NCI-H2171 (cell line): ENCODE results near the gene TNPO1.
"Not testable (repeated sequence)": the region's sequence is repeated elsewhere in the genome, so short reads cannot be mapped to it uniquely, and the experiment has no call there.

Experiments used
- DNase-seq: peaks from one replicate; lab custom pipeline; 2025; lab: John Stamatoyannopoulos, UW

The TNPO1 gene

GRCh38 chr5:72934953-72935725 lies 118.7 kb downstream of the TNPO1 start:
- DNase-seq: not testable (repeated sequence)

GRCh38 chr5:72936893-72937292 lies 120.4 kb downstream of the TNPO1 start:
- DNase-seq: no peak

GRCh38 chr5:72937517-72938061 lies 121.1 kb downstream of the TNPO1 start:
- no peak for DNase-seq

GRCh38 chr5:72938206-72938605 lies 121.7 kb downstream of the TNPO1 start:
- DNase-seq: no peak

GRCh38 chr5:72940082-72940481 lies 123.6 kb downstream of the TNPO1 start:
- DNase-seq: no peak

GRCh38 chr5:72943307-72943706 lies 126.8 kb downstream of the TNPO1 start:
- DNase-seq: no peak

GRCh38 chr5:72947498-72947897 lies 131.0 kb downstream of the TNPO1 start:
- no peak for DNase-seq

- no peak for DNase-seq
Measured at GRCh38 chr5:72949481-72949880, 133.0 kb downstream of the TNPO1 start.

GRCh38 chr5:72951671-72952468 lies 135.4 kb downstream of the TNPO1 start:
- no peak for DNase-seq

GRCh38 chr5:72954389-72954788 lies 137.9 kb downstream of the TNPO1 start:
- no peak for DNase-seq

GRCh38 chr5:72955143-72955767 lies 138.8 kb downstream of the TNPO1 start:
- DNase-seq: no peak

GRCh38 chr5:72955768-72956323 lies 139.4 kb downstream of the TNPO1 start, which contains the start of gene FCHO2:
Gene FCHO2, plus strand, starts transcription at chr5:72956041. Its CDS starts 56 bp downstream, at chr5:72956097.
- DNase-seq: peak; percentile 79

GRCh38 chr5:72956324-72957140 lies 140.1 kb downstream of the TNPO1 start:
- DNase-seq: no peak

- DNase-seq: no peak
Measured at GRCh38 chr5:72957337-72957736, 140.9 kb downstream of the TNPO1 start.

GRCh38 chr5:72959257-72959656 lies 142.8 kb downstream of the TNPO1 start:
- no peak for DNase-seq
